HepG2 (cell line): Measurements from ENCODE around the gene MBD4. TPM values are rescaled to one million over a fixed set of nuclear protein-coding genes. Genes with fewer than 3 reads are reported as not detected.

Experiments used
- ARID2 ChIP-seq: sonication (generic); formaldehyde crosslinking; IDR thresholded peaks from 2 replicates; pipeline ENCODE4 v1.8.1; 2022; ENCODE audit warnings: mild to moderate bottlenecking, missing genetic modification reagents, borderline replicate concordance
- BCL3 ChIP-seq: sonication (generic); formaldehyde crosslinking; IDR thresholded peaks from 2 replicates; pipeline ENCODE4 v1.5.1; 2020; ENCODE audit warnings: mild to moderate bottlenecking, missing genetic modification reagents, moderate library complexity
- BRCA1 ChIP-seq: sonication (generic); formaldehyde crosslinking; IDR thresholded peaks from 2 replicates; pipeline ENCODE4 v1.4.0; 2020; ENCODE audit warnings: missing genetic modification reagents
- CHD4 ChIP-seq: fragments of 200-600 bp; sonication (generic); IDR thresholded peaks from 2 replicates; pipeline ENCODE4 v1.7.0; 2017; ENCODE audit warnings: mild to moderate bottlenecking, low read length, borderline replicate concordance
- GLMP ChIP-seq: sonication (generic); formaldehyde crosslinking; IDR thresholded peaks from 2 replicates; pipeline ENCODE4 v1.9.0; 2021; ENCODE audit warnings: missing genetic modification reagents, mild to moderate bottlenecking, borderline replicate concordance
- NPAS2 ChIP-seq: sonication (generic); formaldehyde crosslinking; IDR thresholded peaks from 2 replicates; pipeline ENCODE4 v1.8.0; 2022; ENCODE audit warnings: mild to moderate bottlenecking, missing genetic modification reagents, borderline replicate concordance
- NR2F2 ChIP-seq: IDR thresholded peaks from 2 replicates; pipeline ENCODE4 v1.6.1; 2012; ENCODE audit warnings: low read depth, inconsistent platforms, borderline replicate concordance
- PAF1 ChIP-seq: IDR thresholded peaks from 2 replicates; pipeline ENCODE4 v1.6.1; 2016; ENCODE audit warnings: missing genetic modification reagents, missing compliant biosample characterization
- PAXIP1 ChIP-seq: sonication (generic); formaldehyde crosslinking; conservative IDR thresholded peaks from 2 replicates; pipeline ENCODE4 v1.4.0; 2020; ENCODE audit warnings: mild to moderate bottlenecking, missing genetic modification reagents, moderate library complexity
- PLSCR1 ChIP-seq: sonication (generic); formaldehyde crosslinking; IDR thresholded peaks from 2 replicates; pipeline ENCODE4 v1.5.0; 2020; ENCODE audit warnings: missing genetic modification reagents, mild to moderate bottlenecking, borderline replicate concordance
- SMARCE1 ChIP-seq: fragments of 450-650 bp; IDR thresholded peaks from 2 replicates; pipeline ENCODE4 v1.6.1; 2017; ENCODE audit warnings: borderline replicate concordance
- SUZ12 ChIP-seq: fragments of 150-350 bp; IDR thresholded peaks from 2 replicates; pipeline ENCODE4 v1.6.1; 2014; ENCODE audit warnings: low read depth, low read length
- TBX2 ChIP-seq: sonication (generic); formaldehyde crosslinking; IDR thresholded peaks from 2 replicates; pipeline ENCODE4 v1.5.0; 2020; ENCODE audit warnings: missing genetic modification reagents, mild to moderate bottlenecking, borderline replicate concordance
- TOPORS ChIP-seq: sonication (generic); formaldehyde crosslinking; IDR thresholded peaks from 2 replicates; pipeline ENCODE4 v1.8.0; 2023; ENCODE audit warnings: mild to moderate bottlenecking, missing genetic modification reagents
- ZC3H4 ChIP-seq: sonication (generic); formaldehyde crosslinking; IDR thresholded peaks from 2 replicates; pipeline ENCODE4 v1.4.0; 2020; ENCODE audit warnings: missing genetic modification reagents, borderline replicate concordance
- ZFX ChIP-seq: sonication (generic); formaldehyde crosslinking; IDR thresholded peaks from 2 replicates; pipeline ENCODE4 v1.4.0; 2020; ENCODE audit warnings: mild to moderate bottlenecking, low read depth, missing genetic modification reagents, moderate library complexity
- ZNF234 ChIP-seq: sonication (generic); formaldehyde crosslinking; conservative IDR thresholded peaks from 2 replicates; pipeline ENCODE4 v1.5.1; 2020; ENCODE audit warnings: mild to moderate bottlenecking, missing genetic modification reagents
- ZNF512 ChIP-seq: sonication (generic); formaldehyde crosslinking; IDR thresholded peaks from 2 replicates; pipeline ENCODE4 v1.4.0; 2020; ENCODE audit warnings: mild to moderate bottlenecking, missing genetic modification reagents
- ZNF614 ChIP-seq: IDR thresholded peaks from 2 replicates; pipeline ENCODE4 v1.6.1; 2018; ENCODE audit warnings: missing biosample characterization, missing genetic modification reagents, inconsistent platforms, borderline replicate concordance
- ZNF83 ChIP-seq: sonication (generic); formaldehyde crosslinking; IDR thresholded peaks from 2 replicates; pipeline ENCODE4 v1.4.0; 2020; ENCODE audit warnings: missing genetic modification reagents, mild to moderate bottlenecking, borderline replicate concordance
- ZNF850 ChIP-seq: sonication (generic); formaldehyde crosslinking; conservative IDR thresholded peaks from 2 replicates; pipeline ENCODE4 v1.9.0; 2021; ENCODE audit warnings: mild to moderate bottlenecking, missing genetic modification reagents
- polyA plus RNA-seq, 8 experiments: library from polyadenylated mRNA; depleted of rRNA in 3 of 8; stranded (reverse) in 7 of 8; unstranded in 1 of 8; fragments of >200 nt; fragmentation: Illumina TruSeq in 4 of 8; extraction: Trizol in 4 of 8; gene quantifications; 2 replicates each; pipeline versions ENCODE4 v1.2.1 to v1.2.3, GENCODE V29; 2011 to 2016; ENCODE audit warnings: low read depth in 4 of 8, missing spikeins in 1 of 8, mixed read lengths in 1 of 8; ENCODE audit not compliant: insufficient read depth in 1 of 8
- total RNA-seq, 5 experiments: library from RNA; depleted of rRNA; stranded (reverse); fragments of >200 nt; fragmentation: Illumina TruSeq; extraction: Trizol; gene quantifications; 2 replicates each; pipeline ENCODE4 v1.2.3, GENCODE V29; 2016; ENCODE audit warnings: low read depth in 1 of 5

MBD4 gene
- total and polyA plus RNA-seq, 2 of the 13 experiments (the other 11 are each of a cell fraction or from before 2014, with no cell fraction given): 14.9 to 25.3 TPM

GRCh38 chr3:129418041-129418973 is 21.4 kb downstream of the MBD4 start (continued):
- TF ChIP-seq PLSCR1 (no peak), ZC3H4 (CRISPR knock-in tag) (no peak), ARID2 (CRISPR knock-in tag) (no peak), SMARCE1 (no peak), PAXIP1 (CRISPR knock-in tag) (peak; percentile 73), GLMP (CRISPR knock-in tag) (no peak), ZFX (CRISPR knock-in tag) (peak; percentile 28; the same call in 1 of the 2 replicates), ZNF850 (CRISPR knock-in tag) (no peak), TBX2 (CRISPR knock-in tag) (no peak), ZNF614 (CRISPR knock-in tag) (no peak), ZNF83 (CRISPR knock-in tag) (no peak), NPAS2 (CRISPR knock-in tag) (no peak), NR2F2 (no peak), SUZ12 (no peak), PAF1 (CRISPR knock-in tag) (no peak), TOPORS (CRISPR knock-in tag) (no peak), ZNF234 (CRISPR knock-in tag) (no peak), CHD4 (no peak), BCL3 (no peak), ZNF512 (CRISPR knock-in tag) (no peak), BRCA1 (no peak)
